Measurements from ENCODE around the gene CEP63.

CEP63 gene

GRCh38 chr3:134621854-134622253 is 136.0 kb downstream of the CEP63 start:
- H3K4me3 ChIP-seq (ENCODE audit: low read length) = no peak overlapping the region

GRCh38 chr3:134622806-134623365 is 137.0 kb downstream of the CEP63 start:
- no peak for TF ChIP-seq ZNF274 (IDR thresholded peaks at IDR 0.05; ENCODE audit: low read depth, low read length)
- H3K4me3 ChIP-seq (ENCODE audit: low read length) = no peak overlapping the region

More at GRCh38 chr3:134621854-134622253, 136.0 kb downstream of the CEP63 start:
- TF ChIP-seq ZNF274 (IDR thresholded peaks at IDR 0.05; ENCODE audit: low read depth, low read length) = no peak

DNA sequence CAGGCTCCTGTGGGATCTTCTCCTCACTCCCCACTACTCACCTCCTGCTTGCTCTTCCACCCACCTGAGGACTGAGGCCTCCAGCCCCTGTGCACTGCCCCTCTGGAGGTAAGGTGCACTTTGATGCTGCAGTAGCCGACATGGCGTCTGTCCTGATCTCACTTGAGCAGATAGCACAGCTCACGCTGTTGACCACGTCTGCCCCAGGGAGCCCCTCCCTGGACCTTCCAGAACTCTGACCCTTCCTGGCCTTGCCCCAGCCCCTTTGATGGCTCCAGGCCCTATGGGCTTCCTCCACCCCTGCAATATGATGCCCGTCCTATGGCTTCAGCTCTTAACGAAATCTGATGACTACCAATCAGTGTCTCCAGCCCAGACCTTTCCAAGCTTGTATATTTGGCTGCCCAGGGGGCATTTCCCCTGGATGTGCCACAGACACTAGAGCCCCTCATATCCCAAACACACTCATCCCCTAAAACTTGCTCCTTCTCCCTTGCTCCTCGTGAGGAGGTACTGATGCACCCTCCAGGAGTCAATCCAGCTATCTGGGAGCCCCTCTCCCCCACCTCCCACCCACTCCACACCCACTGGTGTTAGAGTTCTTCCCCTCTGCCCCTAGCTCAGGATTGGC is 137.9 kb downstream of the CEP63 start:
- no peak overlapping the region for H3K4me3 ChIP-seq (ENCODE audit: low read length)
- no peak for TF ChIP-seq ZNF274 (IDR thresholded peaks at IDR 0.05; ENCODE audit: low read depth, low read length)
